A673 (cell line): ENCODE results near the gene ESAM. TPM values are rescaled to one million over a fixed set of nuclear protein-coding genes. Genes with fewer than 3 reads are reported as not detected.

Source experiments
- BruUV-seq: library from RNA; stranded (reverse); fragments of 400-500 nt; replicated peaks from 2 replicates; lab custom pipeline; 2021; lab: Mats Ljungman, UMichigan
- CTCF ChIA-PET: fragments of 300-600 bp; sonication (Branson Sonifier 250); formaldehyde crosslinking; loops from one replicate; lab custom pipeline; 2022; ENCODE audit warnings: antibody characterized with exemption; lab: Charles Lee
- POLR2A ChIA-PET: fragments of 300-600 bp; sonication (Branson Sonifier 250); formaldehyde crosslinking; loops from one replicate; lab custom pipeline; 2022; ENCODE audit warnings: antibody characterized with exemption; ENCODE audit not compliant: low non-redundant PET; lab: Charles Lee
- DNase-seq: peaks from one replicate; pipeline ENCODE4 v3.0.0-alpha.2; 2015; ENCODE audit warnings: low spot score
- H3K27ac ChIP-seq: fragments of 200-600 bp; sonication (generic); 2 replicates; pipeline ENCODE4 v1.5.1; 2016; ENCODE audit warnings: mixed run types, low read depth, mild to moderate bottlenecking, mixed read lengths, antibody characterized with exemption, low read length; ENCODE audit not compliant: poor library complexity, severe bottlenecking
- H3K27me3 ChIP-seq: fragments of 200-600 bp; sonication (generic); replicated peaks from 2 replicates; pipeline ENCODE4 v1.6.1; 2017; ENCODE audit warnings: mixed run types, low read depth, mild to moderate bottlenecking, mixed read lengths, antibody characterized with exemption, low read length; ENCODE audit not compliant: insufficient read depth, poor library complexity
- H3K36me3 ChIP-seq: fragments of 200-600 bp; sonication (generic); 2 replicates; pipeline ENCODE4 v1.6.1; 2016; ENCODE audit warnings: mixed run types, mild to moderate bottlenecking, mixed read lengths, antibody characterized with exemption, low read length; ENCODE audit not compliant: insufficient read depth, poor library complexity, severe bottlenecking
- H3K4me1 ChIP-seq: fragments of 200-600 bp; sonication (generic); 2 replicates; pipeline ENCODE4 v1.6.1; 2017; ENCODE audit warnings: mixed run types, mild to moderate bottlenecking, mixed read lengths, antibody characterized with exemption, low read length; ENCODE audit not compliant: insufficient read depth, poor library complexity, severe bottlenecking
- H3K4me3 ChIP-seq: fragments of 200-600 bp; sonication (generic); 2 replicates; pipeline ENCODE4 v1.5.1; 2016; ENCODE audit warnings: low read depth, mixed run types, mild to moderate bottlenecking, mixed read lengths, low read length; ENCODE audit not compliant: poor library complexity, severe bottlenecking
- H3K9me3 ChIP-seq: fragments of 200-600 bp; sonication (generic); 2 replicates; pipeline ENCODE4 v1.6.1; 2016; ENCODE audit warnings: mixed run types, low read depth, mild to moderate bottlenecking, mixed read lengths, antibody characterized with exemption, low read length; ENCODE audit not compliant: poor library complexity, severe bottlenecking
- CTCF ChIP-seq: fragments of 300-800, 200-600 bp; sonication (generic); conservative IDR thresholded peaks from 2 replicates; pipeline ENCODE4 v1.5.1; 2017; ENCODE audit warnings: low read depth, mild to moderate bottlenecking, antibody characterized with exemption, low read length, moderate library complexity, mixed read lengths
- EZH2 ChIP-seq: fragments of 200-600 bp; sonication (generic); IDR thresholded peaks from 2 replicates; pipeline ENCODE4 v1.6.1; 2017; ENCODE audit warnings: borderline replicate concordance, low read depth, mild to moderate bottlenecking, mixed read lengths, antibody characterized with exemption, low read length; ENCODE audit not compliant: poor library complexity, severe bottlenecking
- intact Hi-C: fragments of 100-400 bp; cut with micrococcal nuclease; formaldehyde crosslinking; loops from one replicate; pipeline ENCODE4 v1.10.0; 2022; ENCODE audit not compliant: unreplicated experiment
- total RNA-seq: library from RNA; stranded (reverse); gene quantifications from 2 replicates; pipeline ENCODE4 v1.2.3, GENCODE V29; 2021

The ESAM gene
- total RNA-seq, 1 experiment from 2014 or later: 1.5 TPM

- peak; percentile 68 for DNase-seq
- no TSS peak for BruUV-seq
- CTCF ChIA-PET: interaction anchor here (0.6 kb wide), 1 partner anchor 8 kb away, joined by 3 read pairs; no protein-coding TSS in a partner anchor
- Histone ChIP-seq H3K4me3 (no peak overlapping the region), H3K36me3 (no peaks in the 10 kb centered on the region), H3K27ac (no peak overlapping the region), H3K4me1 (peaks cover 18% of the 10 kb centered on the region), H3K27me3 (no peaks in the 10 kb centered on the region), H3K9me3 (no peaks in the 10 kb centered on the region)
- intact Hi-C loops: no loop called here
- TF ChIP-seq EZH2 (no peak), CTCF (no peak)
- POLR2A ChIA-PET: interaction anchor here (0.6 kb wide), 1 partner anchor 77 kb away, joined by 8 read pairs; no protein-coding TSS in a partner anchor
Measured at GRCh38 chr11:124716591-124716990, 45.5 kb downstream of the ESAM start.

GRCh38 chr11:124712392-124712791, 49.7 kb downstream of the ESAM start:
- no peaks in the 10 kb centered on the region for H3K4me1 ChIP-seq
- ChIA-PET POLR2A (no interaction called here), CTCF (no interaction called here)
- BruUV-seq: no TSS peak
- no peak for TF ChIP-seq CTCF
- no peak for TF ChIP-seq EZH2
- no peaks in the 10 kb centered on the region for H3K9me3 ChIP-seq
- intact Hi-C loops: no loop called here
- no peaks in the 10 kb centered on the region for H3K36me3 ChIP-seq
- DNase-seq: no peak
- H3K27ac ChIP-seq: no peak overlapping the region
- no peak overlapping the region for H3K4me3 ChIP-seq
- H3K27me3 ChIP-seq: no peaks in the 10 kb centered on the region

- BruUV-seq: no TSS peak
- H3K27ac ChIP-seq: no peak overlapping the region
- CTCF ChIA-PET: no interaction called here
- DNase-seq: no peak
- TF ChIP-seq CTCF: no peak
- TF ChIP-seq EZH2: no peak
- intact Hi-C loops: no loop called here
- no peaks in the 10 kb centered on the region for H3K9me3 ChIP-seq
- H3K27me3 ChIP-seq: no peaks in the 10 kb centered on the region
- no peaks in the 10 kb centered on the region for H3K36me3 ChIP-seq
- H3K4me1 ChIP-seq: no peaks in the 10 kb centered on the region
- POLR2A ChIA-PET: no interaction called here
- no peak overlapping the region for H3K4me3 ChIP-seq
Measured at GRCh38 chr11:124707829-124708228, 54.3 kb downstream of the ESAM start.

Other genes starting within 250 kb of the ESAM start
- not detected in 2 replicates for gene OR8B12, start 218.6 kb downstream of the ESAM start, total RNA-seq
- not detected in 2 replicates for gene OR8A1, start 192.3 kb downstream of the ESAM start, total RNA-seq
- not detected in 2 replicates for gene PANX3, start 150.9 kb downstream of the ESAM start, total RNA-seq
- 37.8 and 44.4 TPM in 2 replicates for gene TBRG1, start 139.4 kb downstream of the ESAM start, total RNA-seq
- gene SIAE, start 88.6 kb downstream of the ESAM start, total RNA-seq: 11.2 and 12.0 TPM in 2 replicates
- gene SPA17, start 88.4 kb downstream of the ESAM start, total RNA-seq: 22.9 and 25.8 TPM in 2 replicates
- 38.1 and 43.8 TPM in 2 replicates for gene NRGN, start 22.3 kb downstream of the ESAM start, total RNA-seq
- not detected in 2 replicates for gene VSIG2, start 10.0 kb downstream of the ESAM start, total RNA-seq
- 31.4 and 33.3 TPM in 2 replicates for gene MSANTD2, start 38.1 kb upstream of the ESAM start, total RNA-seq
- 2.3 and 5.1 TPM in 2 replicates for gene ROBO3, start 103.1 kb upstream of the ESAM start, total RNA-seq
- gene ROBO4, start 135.6 kb upstream of the ESAM start, total RNA-seq: not detected in 2 replicates
- gene HEPN1, start 157.0 kb upstream of the ESAM start, total RNA-seq: not detected in 2 replicates
- gene HEPACAM, start 173.8 kb upstream of the ESAM start, total RNA-seq: not detected in 2 replicates
- gene CCDC15, start 191.9 kb upstream of the ESAM start, total RNA-seq: 4.3 and 5.4 TPM in 2 replicates